Activated gamma-delta T cell (primary cell): ENCODE data around the gene TYMP.

ENCODE experiments used
- DNase-seq: peaks from one replicate; lab custom pipeline; 2025; lab: John Stamatoyannopoulos, UW

Gene TYMP

GRCh38 chr22:50483977-50484853 is 45.6 kb downstream of the TYMP start:
- no peak for DNase-seq

- DNase-seq = no peak
Measured at GRCh38 chr22:50483556-50483955, 46.3 kb downstream of the TYMP start.

GRCh38 chr22:50483106-50483505 is 46.7 kb downstream of the TYMP start:
- DNase-seq = no peak

GRCh38 chr22:50482107-50483074 is 47.4 kb downstream of the TYMP start:
- DNase-seq = no peak

GRCh38 chr22:50481440-50482106 is 48.2 kb downstream of the TYMP start, which contains the start of gene ADM2:
Gene ADM2 (plus strand): TSS chr22:50481543. CDS start chr22:50481848, 305 bp downstream.
- peak; percentile 53 for DNase-seq

GRCh38 chr22:50481045-50481439 is 48.8 kb downstream of the TYMP start:
- no peak for DNase-seq

GRCh38 chr22:50479721-50480120 is 50.1 kb downstream of the TYMP start:
- DNase-seq = no peak

GRCh38 chr22:50477923-50478322 is 51.9 kb downstream of the TYMP start:
- DNase-seq = no peak

GRCh38 chr22:50476868-50477267 is 52.9 kb downstream of the TYMP start:
- no peak for DNase-seq
